ENCODE measurements around the gene TGFB2.

DNA sequence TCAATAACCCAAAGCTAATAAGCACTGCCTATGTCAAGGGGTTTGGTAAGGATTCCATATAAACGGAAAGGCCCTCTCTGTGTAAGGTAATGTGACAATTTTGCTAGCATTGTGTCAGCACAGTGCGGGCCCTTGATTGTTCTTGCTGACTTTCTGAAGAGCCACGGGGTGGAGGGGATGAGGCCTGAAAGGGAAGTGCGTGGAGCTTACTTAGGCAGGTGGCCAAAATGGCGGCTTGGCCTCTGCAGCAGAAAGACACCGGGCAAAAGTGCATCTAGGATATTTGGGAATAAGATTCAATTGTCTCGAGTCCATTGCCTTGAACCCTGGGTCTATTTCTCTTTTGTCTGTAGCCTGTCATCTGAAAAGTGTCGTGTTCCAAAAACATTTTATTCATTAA lies 114.3 kb downstream of the TGFB2 start:
- TF ChIP-seq, protein P1, sequence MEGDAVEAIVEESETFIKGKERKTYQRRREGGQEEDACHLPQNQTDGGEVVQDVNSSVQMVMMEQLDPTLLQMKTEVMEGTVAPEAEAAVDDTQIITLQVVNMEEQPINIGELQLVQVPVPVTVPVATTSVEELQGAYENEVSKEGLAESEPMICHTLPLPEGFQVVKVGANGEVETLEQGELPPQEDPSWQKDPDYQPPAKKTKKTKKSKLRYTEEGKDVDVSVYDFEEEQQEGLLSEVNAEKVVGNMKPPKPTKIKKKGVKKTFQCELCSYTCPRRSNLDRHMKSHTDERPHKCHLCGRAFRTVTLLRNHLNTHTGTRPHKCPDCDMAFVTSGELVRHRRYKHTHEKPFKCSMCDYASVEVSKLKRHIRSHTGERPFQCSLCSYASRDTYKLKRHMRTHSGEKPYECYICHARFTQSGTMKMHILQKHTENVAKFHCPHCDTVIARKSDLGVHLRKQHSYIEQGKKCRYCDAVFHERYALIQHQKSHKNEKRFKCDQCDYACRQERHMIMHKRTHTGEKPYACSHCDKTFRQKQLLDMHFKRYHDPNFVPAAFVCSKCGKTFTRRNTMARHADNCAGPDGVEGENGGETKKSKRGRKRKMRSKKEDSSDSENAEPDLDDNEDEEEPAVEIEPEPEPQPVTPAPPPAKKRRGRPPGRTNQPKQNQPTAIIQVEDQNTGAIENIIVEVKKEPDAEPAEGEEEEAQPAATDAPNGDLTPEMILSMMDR (optimal IDR thresholded peaks at IDR 0.05 in 1 of 3, IDR thresholded peaks at IDR 0.05 in 1 of 3, conservative IDR thresholded peaks at IDR 0.05 in 1 of 3; ENCODE audit: extremely low read depth in 1 of 3, insufficient read depth in 2 of 3, low read length in 3 of 3), result no peak
- no peak for TF ChIP-seq EZH2 (IDR thresholded peaks at IDR 0.05; ENCODE audit: low read length)

Measured in keratinocyte (primary cell).